H9 (cell line): Measurements from ENCODE around the gene LRP5. TPM values are rescaled to one million over a fixed set of nuclear protein-coding genes. Genes with fewer than 3 reads are reported as not detected.

Experiments
- DNase-seq: peaks from one replicate; pipeline ENCODE4 v3.0.0-alpha.2; 2017
- H2AFZ ChIP-seq: one replicate; pipeline ENCODE4 v1.6.1; 2013; ENCODE audit warnings: mild to moderate bottlenecking, low read length, control low read depth, moderate library complexity
- H2AK5ac ChIP-seq: 2 replicates; pipeline ENCODE4 v1.6.1; 2013; ENCODE audit warnings: low read length, control low read depth, mixed read lengths; ENCODE audit not compliant: insufficient read length
- H2BK120ac ChIP-seq: one replicate; pipeline ENCODE4 v1.6.1; 2013; ENCODE audit warnings: low read depth, mild to moderate bottlenecking, low read length, control low read depth, inconsistent platforms; ENCODE audit not compliant: poor library complexity, severe bottlenecking
- H2BK12ac ChIP-seq: 2 replicates; pipeline ENCODE4 v1.6.1; 2013; ENCODE audit warnings: low read length, control low read depth, mixed read lengths, low read depth; ENCODE audit not compliant: insufficient read length
- H2BK15ac ChIP-seq: 2 replicates; pipeline ENCODE4 v1.6.1; 2013; ENCODE audit warnings: low read depth, low read length, control low read depth
- H2BK20ac ChIP-seq: one replicate; pipeline ENCODE4 v1.6.1; 2013; ENCODE audit warnings: low read depth, mild to moderate bottlenecking, low read length, control low read depth, inconsistent platforms; ENCODE audit not compliant: poor library complexity, severe bottlenecking
- H2BK5ac ChIP-seq: 2 replicates; pipeline ENCODE4 v1.6.1; 2013; ENCODE audit warnings: low read length, control low read depth, mixed read lengths; ENCODE audit not compliant: insufficient read length
- H3K14ac ChIP-seq: 2 replicates; pipeline ENCODE4 v1.6.1; 2013; ENCODE audit warnings: low read length, control low read depth; ENCODE audit not compliant: insufficient read depth
- H3K18ac ChIP-seq: 2 replicates; pipeline ENCODE4 v1.6.1; 2013; ENCODE audit warnings: low read depth, mild to moderate bottlenecking, mixed read lengths, low read length, control low read depth; ENCODE audit not compliant: insufficient read length
- H3K23ac ChIP-seq: 2 replicates; pipeline ENCODE4 v1.6.1; 2013; ENCODE audit warnings: low read length, control low read depth, mixed read lengths, low read depth; ENCODE audit not compliant: insufficient read length
- H3K23me2 ChIP-seq: 2 replicates; pipeline ENCODE4 v1.6.1; 2013; ENCODE audit warnings: low read depth, mild to moderate bottlenecking, mixed read lengths, low read length, control low read depth; ENCODE audit not compliant: insufficient read length, poor library complexity, severe bottlenecking
- H3K27ac ChIP-seq: 2 replicates; pipeline ENCODE4 v1.5.1; 2013; ENCODE audit warnings: low read length, control low read depth, mixed read lengths, low read depth; ENCODE audit not compliant: insufficient read length
- H3K27me3 ChIP-seq: 2 replicates; pipeline ENCODE4 v1.6.1; 2013; ENCODE audit warnings: low read length, control low read depth, inconsistent platforms; ENCODE audit not compliant: insufficient read depth
- H3K4ac ChIP-seq: 2 replicates; pipeline ENCODE4 v1.6.1; 2013; ENCODE audit warnings: low read depth, mild to moderate bottlenecking, control low read depth, inconsistent platforms, low read length, moderate library complexity
- H3K4me1 ChIP-seq: 2 replicates; pipeline ENCODE4 v1.6.1; 2013; ENCODE audit warnings: low read length, control low read depth, inconsistent platforms; ENCODE audit not compliant: insufficient read depth
- H3K4me2 ChIP-seq: 2 replicates; pipeline ENCODE4 v1.6.1; 2013; ENCODE audit warnings: low read length, control low read depth, mixed read lengths; ENCODE audit not compliant: insufficient read length, insufficient read depth
- H3K56ac ChIP-seq: 2 replicates; pipeline ENCODE4 v1.6.1; 2013; ENCODE audit warnings: low read depth, mild to moderate bottlenecking, mixed read lengths, low read length, control low read depth; ENCODE audit not compliant: insufficient read length
- H3K79me1 ChIP-seq: 2 replicates; pipeline ENCODE4 v1.6.1; 2013; ENCODE audit warnings: low read depth, mild to moderate bottlenecking, moderate library complexity, low read length, control low read depth, inconsistent platforms; ENCODE audit not compliant: insufficient read depth, poor library complexity, severe bottlenecking
- H3K79me2 ChIP-seq: 2 replicates; pipeline ENCODE4 v1.6.1; 2013; ENCODE audit warnings: low read length, control low read depth, inconsistent platforms; ENCODE audit not compliant: insufficient read depth
- H3K9ac ChIP-seq: 2 replicates; pipeline ENCODE4 v1.6.1; 2013; ENCODE audit warnings: low read length, control low read depth, mixed read lengths; ENCODE audit not compliant: insufficient read length; ENCODE audit errors: extremely low read depth
- H3K9me3 ChIP-seq: one replicate; pipeline ENCODE4 v1.6.1; 2013; ENCODE audit warnings: low read depth, low read length, inconsistent platforms; ENCODE audit not compliant: control insufficient read depth
- H3T11ph ChIP-seq: one replicate; pipeline ENCODE4 v1.6.1; 2013; ENCODE audit warnings: mild to moderate bottlenecking, low read length, control low read depth, inconsistent platforms
- H4K20me1 ChIP-seq: one replicate; pipeline ENCODE4 v1.6.1; 2013; ENCODE audit not compliant: control insufficient read depth, insufficient read length, insufficient read depth
- H4K5ac ChIP-seq: 2 replicates; pipeline ENCODE4 v1.6.1; 2013; ENCODE audit warnings: low read depth, mild to moderate bottlenecking, mixed read lengths, low read length, control low read depth; ENCODE audit not compliant: insufficient read length
- H4K8ac ChIP-seq: replicated peaks from 2 replicates; pipeline ENCODE4 v1.6.1; 2013; ENCODE audit warnings: low read length, control low read depth, mixed read lengths, low read depth; ENCODE audit not compliant: insufficient read length
- H4K91ac ChIP-seq: 2 replicates; pipeline ENCODE4 v1.6.1; 2013; ENCODE audit warnings: low read depth, mild to moderate bottlenecking, moderate library complexity, mixed read lengths, low read length, control low read depth; ENCODE audit not compliant: insufficient read length
- H3K27ac Mint-ChIP-seq, 3 experiments: 2 replicates in 2 of 3; 3 replicates in 1 of 3; pipeline ENCODE4 v1.8.0; 2020 to 2021; ENCODE audit warnings: mixed read lengths in 3 of 3, mild to moderate bottlenecking in 1 of 3, moderate library complexity in 1 of 3
- H3K27me3 Mint-ChIP-seq: 2 replicates; pipeline ENCODE4 v1.8.0; 2021; ENCODE audit warnings: low read depth, mild to moderate bottlenecking, moderate library complexity, mixed read lengths
- H3K36me3 Mint-ChIP-seq, 3 experiments: 2 replicates in 2 of 3; 3 replicates in 1 of 3; pipeline ENCODE4 v1.8.0; 2020 to 2021; ENCODE audit warnings: low read depth in 3 of 3, mixed read lengths in 3 of 3; ENCODE audit not compliant: insufficient read depth in 1 of 3
- H3K4me1 Mint-ChIP-seq, 2 experiments: 2 replicates each; pipeline ENCODE4 v1.8.0; 2020; ENCODE audit warnings: mixed read lengths in 2 of 2
- H3K4me3 Mint-ChIP-seq, 2 experiments: 2 replicates in 1 of 2; 3 replicates in 1 of 2; pipeline ENCODE4 v1.8.0; 2020 to 2021; ENCODE audit warnings: mild to moderate bottlenecking in 2 of 2, mixed read lengths in 2 of 2, moderate library complexity in 1 of 2
- H3K9me3 Mint-ChIP-seq, 2 experiments: 2 replicates in 1 of 2; 3 replicates in 1 of 2; pipeline ENCODE4 v1.8.0; 2020; ENCODE audit warnings: mild to moderate bottlenecking in 2 of 2, mixed read lengths in 2 of 2, moderate library complexity in 1 of 2
- WGBS: extraction: QIAGEN DNeasy Blood & Tissue Kit; methylation state at CpG from one replicate; pipeline ENCODE4 v1.1.7; 2013; ENCODE audit warnings: missing lambda C conversion rate, low lambda C conversion rate, mixed read lengths; ENCODE audit not compliant: insufficient read length; ENCODE audit errors: extremely low coverage; 5-methylcytosine and 5-hydroxymethylcytosine counted together
- total RNA-seq: library from RNA; stranded (reverse); gene quantifications from 2 replicates; pipeline ENCODE4 v1.2.1, GENCODE V29; 2021
- TF ChIP-seq, protein P1 (sequence below): fragments of 200-600 bp; sonication (generic); conservative IDR thresholded peaks from 3 replicates; pipeline ENCODE4 v1.8.0; 2021; ENCODE audit warnings: antibody characterized with exemption, mild to moderate bottlenecking

Gene LRP5
- total RNA-seq, 1 experiment from 2014 or later = 38.4 TPM

DNA sequence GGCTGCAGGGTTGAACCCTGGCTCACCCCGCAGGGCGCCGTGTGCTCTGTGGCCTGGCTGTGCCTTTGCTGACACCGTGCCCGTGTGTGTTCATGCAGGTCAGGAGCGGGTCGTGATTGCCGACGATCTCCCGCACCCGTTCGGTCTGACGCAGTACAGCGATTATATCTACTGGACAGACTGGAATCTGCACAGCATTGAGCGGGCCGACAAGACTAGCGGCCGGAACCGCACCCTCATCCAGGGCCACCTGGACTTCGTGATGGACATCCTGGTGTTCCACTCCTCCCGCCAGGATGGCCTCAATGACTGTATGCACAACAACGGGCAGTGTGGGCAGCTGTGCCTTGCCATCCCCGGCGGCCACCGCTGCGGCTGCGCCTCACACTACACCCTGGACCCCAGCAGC, 101.2 kb downstream of the LRP5 start:
- Histone ChIP-seq H2BK20ac (no peak overlapping the region), H3K23me2 (no peaks in the 10 kb centered on the region), H3K79me1 (no peaks in the 10 kb centered on the region), H3K27me3 (no peaks in the 10 kb centered on the region), H3K4ac (no peak overlapping the region), H3K4me2 (no peak overlapping the region), H3K4me1 (no peaks in the 10 kb centered on the region), H3K18ac (no peak overlapping the region), H4K5ac (no peak overlapping the region), H3K23ac (no peak overlapping the region), H2BK120ac (no peak overlapping the region), H3K9ac (no peak overlapping the region), H3K27ac (no peak overlapping the region), H3T11ph (no peak overlapping the region), H2BK5ac (no peak overlapping the region), H3K9me3 (no peaks in the 10 kb centered on the region), H3K79me2 (no peaks in the 10 kb centered on the region), H3K14ac (no peak overlapping the region), H2BK15ac (no peak overlapping the region), H2BK12ac (no peak overlapping the region), H2AFZ (no peak overlapping the region), H2AK5ac (no peak overlapping the region), H3K56ac (no peak overlapping the region), H4K20me1 (no peaks in the 10 kb centered on the region), H4K91ac (no peak overlapping the region), H4K8ac (no peak overlapping the region)
- Mint-ChIP-seq H3K27ac (no peak overlapping the region), H3K4me1 (no peaks in the 10 kb centered on the region), H3K36me3 (peaks cover 19 to 64% (median 50%) of the 10 kb centered on the region in 3 experiments; a peak in 6 of 7 replicates), H3K9me3 (no peaks in the 10 kb centered on the region), H3K4me3 (no peak overlapping the region), H3K27me3 (no peaks in the 10 kb centered on the region)
- no peak for DNase-seq
- TF ChIP-seq, protein P1, sequence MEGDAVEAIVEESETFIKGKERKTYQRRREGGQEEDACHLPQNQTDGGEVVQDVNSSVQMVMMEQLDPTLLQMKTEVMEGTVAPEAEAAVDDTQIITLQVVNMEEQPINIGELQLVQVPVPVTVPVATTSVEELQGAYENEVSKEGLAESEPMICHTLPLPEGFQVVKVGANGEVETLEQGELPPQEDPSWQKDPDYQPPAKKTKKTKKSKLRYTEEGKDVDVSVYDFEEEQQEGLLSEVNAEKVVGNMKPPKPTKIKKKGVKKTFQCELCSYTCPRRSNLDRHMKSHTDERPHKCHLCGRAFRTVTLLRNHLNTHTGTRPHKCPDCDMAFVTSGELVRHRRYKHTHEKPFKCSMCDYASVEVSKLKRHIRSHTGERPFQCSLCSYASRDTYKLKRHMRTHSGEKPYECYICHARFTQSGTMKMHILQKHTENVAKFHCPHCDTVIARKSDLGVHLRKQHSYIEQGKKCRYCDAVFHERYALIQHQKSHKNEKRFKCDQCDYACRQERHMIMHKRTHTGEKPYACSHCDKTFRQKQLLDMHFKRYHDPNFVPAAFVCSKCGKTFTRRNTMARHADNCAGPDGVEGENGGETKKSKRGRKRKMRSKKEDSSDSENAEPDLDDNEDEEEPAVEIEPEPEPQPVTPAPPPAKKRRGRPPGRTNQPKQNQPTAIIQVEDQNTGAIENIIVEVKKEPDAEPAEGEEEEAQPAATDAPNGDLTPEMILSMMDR = no peak
- no CpG with 5 or more reads among the region's 27 CpGs for WGBS
